H9 (cell line): ENCODE data around the gene CLCA4. TPM values are rescaled to one million over a fixed set of nuclear protein-coding genes. Genes with fewer than 3 reads are reported as not detected.

Source experiments
- DNase-seq: peaks from one replicate; pipeline ENCODE4 v3.0.0-alpha.2; 2017
- H2AFZ ChIP-seq: one replicate; pipeline ENCODE4 v1.6.1; 2013; ENCODE audit warnings: mild to moderate bottlenecking, low read length, control low read depth, moderate library complexity
- H2AK5ac ChIP-seq: 2 replicates; pipeline ENCODE4 v1.6.1; 2013; ENCODE audit warnings: low read length, control low read depth, mixed read lengths; ENCODE audit not compliant: insufficient read length
- H2BK120ac ChIP-seq: one replicate; pipeline ENCODE4 v1.6.1; 2013; ENCODE audit warnings: low read depth, mild to moderate bottlenecking, low read length, control low read depth, inconsistent platforms; ENCODE audit not compliant: poor library complexity, severe bottlenecking
- H2BK12ac ChIP-seq: 2 replicates; pipeline ENCODE4 v1.6.1; 2013; ENCODE audit warnings: low read length, control low read depth, mixed read lengths, low read depth; ENCODE audit not compliant: insufficient read length
- H2BK15ac ChIP-seq: 2 replicates; pipeline ENCODE4 v1.6.1; 2013; ENCODE audit warnings: low read depth, low read length, control low read depth
- H2BK20ac ChIP-seq: one replicate; pipeline ENCODE4 v1.6.1; 2013; ENCODE audit warnings: low read depth, mild to moderate bottlenecking, low read length, control low read depth, inconsistent platforms; ENCODE audit not compliant: poor library complexity, severe bottlenecking
- H2BK5ac ChIP-seq: 2 replicates; pipeline ENCODE4 v1.6.1; 2013; ENCODE audit warnings: low read length, control low read depth, mixed read lengths; ENCODE audit not compliant: insufficient read length
- H3K14ac ChIP-seq: 2 replicates; pipeline ENCODE4 v1.6.1; 2013; ENCODE audit warnings: low read length, control low read depth; ENCODE audit not compliant: insufficient read depth
- H3K18ac ChIP-seq: 2 replicates; pipeline ENCODE4 v1.6.1; 2013; ENCODE audit warnings: low read depth, mild to moderate bottlenecking, mixed read lengths, low read length, control low read depth; ENCODE audit not compliant: insufficient read length
- H3K23ac ChIP-seq: 2 replicates; pipeline ENCODE4 v1.6.1; 2013; ENCODE audit warnings: low read length, control low read depth, mixed read lengths, low read depth; ENCODE audit not compliant: insufficient read length
- H3K23me2 ChIP-seq: 2 replicates; pipeline ENCODE4 v1.6.1; 2013; ENCODE audit warnings: low read depth, mild to moderate bottlenecking, mixed read lengths, low read length, control low read depth; ENCODE audit not compliant: insufficient read length, poor library complexity, severe bottlenecking
- H3K27ac ChIP-seq: 2 replicates; pipeline ENCODE4 v1.5.1; 2013; ENCODE audit warnings: low read length, control low read depth, mixed read lengths, low read depth; ENCODE audit not compliant: insufficient read length
- H3K27me3 ChIP-seq: 2 replicates; pipeline ENCODE4 v1.6.1; 2013; ENCODE audit warnings: low read length, control low read depth, inconsistent platforms; ENCODE audit not compliant: insufficient read depth
- H3K4ac ChIP-seq: 2 replicates; pipeline ENCODE4 v1.6.1; 2013; ENCODE audit warnings: low read depth, mild to moderate bottlenecking, control low read depth, inconsistent platforms, low read length, moderate library complexity
- H3K4me1 ChIP-seq: 2 replicates; pipeline ENCODE4 v1.6.1; 2013; ENCODE audit warnings: low read length, control low read depth, inconsistent platforms; ENCODE audit not compliant: insufficient read depth
- H3K4me2 ChIP-seq: 2 replicates; pipeline ENCODE4 v1.6.1; 2013; ENCODE audit warnings: low read length, control low read depth, mixed read lengths; ENCODE audit not compliant: insufficient read length, insufficient read depth
- H3K56ac ChIP-seq: 2 replicates; pipeline ENCODE4 v1.6.1; 2013; ENCODE audit warnings: low read depth, mild to moderate bottlenecking, mixed read lengths, low read length, control low read depth; ENCODE audit not compliant: insufficient read length
- H3K79me1 ChIP-seq: 2 replicates; pipeline ENCODE4 v1.6.1; 2013; ENCODE audit warnings: low read depth, mild to moderate bottlenecking, moderate library complexity, low read length, control low read depth, inconsistent platforms; ENCODE audit not compliant: insufficient read depth, poor library complexity, severe bottlenecking
- H3K79me2 ChIP-seq: 2 replicates; pipeline ENCODE4 v1.6.1; 2013; ENCODE audit warnings: low read length, control low read depth, inconsistent platforms; ENCODE audit not compliant: insufficient read depth
- H3K9ac ChIP-seq: 2 replicates; pipeline ENCODE4 v1.6.1; 2013; ENCODE audit warnings: low read length, control low read depth, mixed read lengths; ENCODE audit not compliant: insufficient read length; ENCODE audit errors: extremely low read depth
- H3K9me3 ChIP-seq: one replicate; pipeline ENCODE4 v1.6.1; 2013; ENCODE audit warnings: low read depth, low read length, inconsistent platforms; ENCODE audit not compliant: control insufficient read depth
- H3T11ph ChIP-seq: one replicate; pipeline ENCODE4 v1.6.1; 2013; ENCODE audit warnings: mild to moderate bottlenecking, low read length, control low read depth, inconsistent platforms
- H4K20me1 ChIP-seq: one replicate; pipeline ENCODE4 v1.6.1; 2013; ENCODE audit not compliant: control insufficient read depth, insufficient read length, insufficient read depth
- H4K5ac ChIP-seq: 2 replicates; pipeline ENCODE4 v1.6.1; 2013; ENCODE audit warnings: low read depth, mild to moderate bottlenecking, mixed read lengths, low read length, control low read depth; ENCODE audit not compliant: insufficient read length
- H4K8ac ChIP-seq: replicated peaks from 2 replicates; pipeline ENCODE4 v1.6.1; 2013; ENCODE audit warnings: low read length, control low read depth, mixed read lengths, low read depth; ENCODE audit not compliant: insufficient read length
- H4K91ac ChIP-seq: 2 replicates; pipeline ENCODE4 v1.6.1; 2013; ENCODE audit warnings: low read depth, mild to moderate bottlenecking, moderate library complexity, mixed read lengths, low read length, control low read depth; ENCODE audit not compliant: insufficient read length
- H3K27ac Mint-ChIP-seq, 3 experiments: 2 replicates in 2 of 3; 3 replicates in 1 of 3; pipeline ENCODE4 v1.8.0; 2020 to 2021; ENCODE audit warnings: mixed read lengths in 3 of 3, mild to moderate bottlenecking in 1 of 3, moderate library complexity in 1 of 3
- H3K27me3 Mint-ChIP-seq: 2 replicates; pipeline ENCODE4 v1.8.0; 2021; ENCODE audit warnings: low read depth, mild to moderate bottlenecking, moderate library complexity, mixed read lengths
- H3K36me3 Mint-ChIP-seq, 3 experiments: 2 replicates in 2 of 3; 3 replicates in 1 of 3; pipeline ENCODE4 v1.8.0; 2020 to 2021; ENCODE audit warnings: low read depth in 3 of 3, mixed read lengths in 3 of 3; ENCODE audit not compliant: insufficient read depth in 1 of 3
- H3K4me1 Mint-ChIP-seq, 2 experiments: 2 replicates each; pipeline ENCODE4 v1.8.0; 2020; ENCODE audit warnings: mixed read lengths in 2 of 2
- H3K4me3 Mint-ChIP-seq, 2 experiments: 2 replicates in 1 of 2; 3 replicates in 1 of 2; pipeline ENCODE4 v1.8.0; 2020 to 2021; ENCODE audit warnings: mild to moderate bottlenecking in 2 of 2, mixed read lengths in 2 of 2, moderate library complexity in 1 of 2
- H3K9me3 Mint-ChIP-seq, 2 experiments: 2 replicates in 1 of 2; 3 replicates in 1 of 2; pipeline ENCODE4 v1.8.0; 2020; ENCODE audit warnings: mild to moderate bottlenecking in 2 of 2, mixed read lengths in 2 of 2, moderate library complexity in 1 of 2
- CTCF ChIP-seq: fragments of 200-600 bp; sonication (generic); conservative IDR thresholded peaks from 3 replicates; pipeline ENCODE4 v1.8.0; 2021; ENCODE audit warnings: antibody characterized with exemption, mild to moderate bottlenecking
- WGBS: extraction: QIAGEN DNeasy Blood & Tissue Kit; methylation state at CpG from one replicate; pipeline ENCODE4 v1.1.7; 2013; ENCODE audit warnings: missing lambda C conversion rate, low lambda C conversion rate, mixed read lengths; ENCODE audit not compliant: insufficient read length; ENCODE audit errors: extremely low coverage; 5-methylcytosine and 5-hydroxymethylcytosine counted together
- total RNA-seq: library from RNA; stranded (reverse); gene quantifications from 2 replicates; pipeline ENCODE4 v1.2.1, GENCODE V29; 2021

The CLCA4 gene
- total RNA-seq, 1 experiment from 2014 or later, result not detected

GRCh38 chr1:86521522-86521891, 25.4 kb upstream of the CLCA4 start:
- Histone ChIP-seq H4K8ac (no peak overlapping the region), H3T11ph (no peak overlapping the region), H3K23ac (no peak overlapping the region), H3K9ac (no peak overlapping the region), H2BK120ac (no peak overlapping the region), H3K18ac (no peak overlapping the region), H3K27me3 (no peaks in the 10 kb centered on the region), H4K5ac (no peak overlapping the region), H2BK5ac (no peak overlapping the region), H3K4me1 (no peaks in the 10 kb centered on the region), H2AFZ (no peak overlapping the region), H2BK12ac (no peak overlapping the region), H2AK5ac (no peak overlapping the region), H3K14ac (no peak overlapping the region), H3K4ac (no peak overlapping the region), H2BK15ac (no peak overlapping the region), H3K23me2 (no peaks in the 10 kb centered on the region), H3K27ac (no peak overlapping the region), H3K79me2 (no peaks in the 10 kb centered on the region), H3K4me2 (no peak overlapping the region), H3K56ac (no peak overlapping the region), H3K9me3 (no peaks in the 10 kb centered on the region), H2BK20ac (no peak overlapping the region), H4K91ac (no peak overlapping the region), H3K79me1 (no peaks in the 10 kb centered on the region), H4K20me1 (no peaks in the 10 kb centered on the region)
- no peak for DNase-seq
- Mint-ChIP-seq H3K27ac (no peak overlapping the region), H3K27me3 (no peaks in the 10 kb centered on the region), H3K4me1 (peaks cover 0 to 9% of the 10 kb centered on the region in 2 experiments; a peak in 2 of 4 replicates), H3K4me3 (no peak overlapping the region), H3K36me3 (peaks cover 7 to 18% (median 7%) of the 10 kb centered on the region in 3 experiments), H3K9me3 (peaks cover 14 to 17% of the 10 kb centered on the region in 2 experiments)
- no peak for TF ChIP-seq CTCF
- WGBS, result no CpG with 5 or more reads among the region's 2 CpGs
